Measurements from ENCODE around the gene DAAM2.

DNA sequence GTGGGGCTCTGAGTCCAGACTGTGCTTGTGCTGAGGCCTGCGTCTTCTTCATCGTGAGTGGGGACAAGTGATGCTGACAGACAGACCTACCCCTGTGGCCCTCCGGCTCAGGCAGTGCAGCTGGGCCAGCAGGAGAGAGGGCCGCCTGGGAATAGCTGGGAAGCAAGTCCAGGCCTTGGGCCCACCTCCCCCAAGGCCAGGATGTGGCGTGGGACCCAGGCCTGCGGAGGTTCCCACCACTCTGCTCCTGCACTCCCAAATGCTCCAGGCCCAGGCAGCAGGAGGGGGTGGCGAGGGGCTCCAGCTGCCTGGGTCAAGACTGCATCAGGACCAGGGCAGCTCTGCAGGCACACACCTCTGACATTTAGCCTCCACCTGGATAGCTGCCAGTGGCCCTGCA, 38.3 kb downstream of the DAAM2 start:
- TF ChIP-seq, protein P1, sequence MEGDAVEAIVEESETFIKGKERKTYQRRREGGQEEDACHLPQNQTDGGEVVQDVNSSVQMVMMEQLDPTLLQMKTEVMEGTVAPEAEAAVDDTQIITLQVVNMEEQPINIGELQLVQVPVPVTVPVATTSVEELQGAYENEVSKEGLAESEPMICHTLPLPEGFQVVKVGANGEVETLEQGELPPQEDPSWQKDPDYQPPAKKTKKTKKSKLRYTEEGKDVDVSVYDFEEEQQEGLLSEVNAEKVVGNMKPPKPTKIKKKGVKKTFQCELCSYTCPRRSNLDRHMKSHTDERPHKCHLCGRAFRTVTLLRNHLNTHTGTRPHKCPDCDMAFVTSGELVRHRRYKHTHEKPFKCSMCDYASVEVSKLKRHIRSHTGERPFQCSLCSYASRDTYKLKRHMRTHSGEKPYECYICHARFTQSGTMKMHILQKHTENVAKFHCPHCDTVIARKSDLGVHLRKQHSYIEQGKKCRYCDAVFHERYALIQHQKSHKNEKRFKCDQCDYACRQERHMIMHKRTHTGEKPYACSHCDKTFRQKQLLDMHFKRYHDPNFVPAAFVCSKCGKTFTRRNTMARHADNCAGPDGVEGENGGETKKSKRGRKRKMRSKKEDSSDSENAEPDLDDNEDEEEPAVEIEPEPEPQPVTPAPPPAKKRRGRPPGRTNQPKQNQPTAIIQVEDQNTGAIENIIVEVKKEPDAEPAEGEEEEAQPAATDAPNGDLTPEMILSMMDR (IDR thresholded peaks at IDR 0.05) = no peak
- no peak for TF ChIP-seq POLR2A (IDR thresholded peaks at IDR 0.05)
